GM19468 (cell line): ENCODE measurements around the gene SH3RF1.
A peak's percentile ranks its signal among the peaks of the same experiment; 100 is the strongest.

Experiments
- ATAC-seq: cut with Tn5 transposase; IDR thresholded peaks from one replicate; pipeline ENCODE4 v1.9.1; 2021; ENCODE audit warnings: mild to moderate bottlenecking, moderate library complexity, moderate number of reproducible peaks; ENCODE audit not compliant: unreplicated experiment; ENCODE audit errors: extremely low read depth

SH3RF1 gene

DNA sequence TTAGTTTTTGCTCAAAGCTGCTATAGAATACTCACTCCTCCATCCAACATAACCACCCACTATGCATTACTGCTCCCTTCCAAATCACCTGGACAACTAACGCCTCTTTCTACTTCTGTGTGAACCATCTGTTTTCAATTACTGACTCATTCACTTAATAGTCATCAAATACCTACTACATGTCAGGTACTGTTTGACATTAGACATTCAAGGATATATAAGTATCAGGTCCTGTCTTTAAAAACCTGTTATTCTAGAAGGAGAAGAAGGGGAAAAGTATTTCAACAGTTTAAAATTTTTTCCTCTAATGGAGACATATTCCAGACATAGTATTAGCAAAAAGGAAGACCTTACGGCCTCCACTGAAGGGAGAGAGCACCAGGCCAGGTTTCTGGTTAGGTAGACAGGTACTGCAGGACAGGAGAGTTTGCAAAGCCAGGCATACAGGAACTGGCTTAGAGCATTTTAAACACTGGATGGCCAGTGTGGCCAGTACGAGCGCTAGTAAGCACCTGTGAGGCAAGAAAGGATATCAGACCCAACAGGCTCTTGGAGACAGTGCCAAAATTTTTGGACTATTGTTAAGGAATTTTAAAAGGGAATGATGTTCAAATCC is 39.0 kb downstream of the SH3RF1 start:
- no peak for ATAC-seq

DNA sequence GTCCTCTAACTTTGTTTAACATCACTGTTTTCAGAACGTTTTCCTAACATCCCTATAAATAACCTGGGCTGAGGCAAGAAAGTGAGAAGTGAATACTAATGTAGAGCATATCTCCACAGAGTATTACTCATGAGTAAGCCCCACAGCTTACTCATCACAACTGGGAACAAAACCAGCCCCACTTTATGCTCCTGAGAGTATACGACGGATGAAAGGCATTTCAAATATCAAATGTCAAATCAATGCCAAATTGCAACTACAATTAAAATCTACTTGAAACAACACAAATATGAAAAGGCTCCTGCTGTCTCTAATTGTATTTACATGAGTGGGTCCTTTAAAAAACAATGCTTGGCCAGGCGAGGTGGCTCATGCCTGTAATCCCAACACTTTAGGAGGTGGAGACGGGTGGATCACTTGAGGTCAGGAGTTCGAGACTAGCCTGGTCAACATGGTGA is 41.2 kb downstream of the SH3RF1 start:
- ATAC-seq = no peak

DNA sequence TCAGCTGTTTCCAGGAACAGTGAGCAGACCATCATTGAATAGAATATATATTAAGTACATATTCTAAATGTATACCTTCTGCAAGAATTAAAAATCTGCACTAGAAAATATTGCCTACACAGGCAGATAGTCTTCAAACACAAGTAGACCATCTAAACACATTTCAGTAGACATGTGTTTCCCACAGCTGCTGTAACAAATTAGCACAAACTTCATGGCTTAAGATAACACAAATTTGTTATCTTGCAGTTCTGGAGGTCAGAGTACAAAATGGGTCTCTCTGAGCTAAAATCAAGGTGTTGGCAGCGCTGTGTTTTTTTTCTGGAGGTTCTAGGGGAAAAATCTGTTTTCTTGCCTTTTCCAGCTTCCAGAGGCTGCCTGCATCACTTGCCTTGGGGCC is 42.7 kb downstream of the SH3RF1 start:
- no peak for ATAC-seq

DNA sequence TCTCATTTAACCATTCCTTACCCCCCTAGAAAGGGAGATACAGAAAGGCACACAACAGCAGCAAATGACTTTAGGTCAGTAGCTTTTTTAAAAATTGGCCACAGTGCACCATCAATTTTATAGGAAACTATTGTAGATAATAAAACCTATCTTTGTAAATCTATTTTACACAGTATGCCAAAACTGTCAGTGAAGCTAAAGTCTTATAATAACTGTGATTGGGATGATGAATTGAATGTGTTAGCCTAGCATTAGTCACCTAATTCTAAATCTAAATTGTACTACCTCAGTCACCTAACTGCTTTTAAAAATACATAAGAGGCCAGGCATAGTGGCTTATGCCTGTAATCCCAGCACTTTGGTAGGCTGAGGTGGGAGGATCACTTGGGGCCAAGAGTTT is 44.2 kb downstream of the SH3RF1 start:
- no peak for ATAC-seq

DNA sequence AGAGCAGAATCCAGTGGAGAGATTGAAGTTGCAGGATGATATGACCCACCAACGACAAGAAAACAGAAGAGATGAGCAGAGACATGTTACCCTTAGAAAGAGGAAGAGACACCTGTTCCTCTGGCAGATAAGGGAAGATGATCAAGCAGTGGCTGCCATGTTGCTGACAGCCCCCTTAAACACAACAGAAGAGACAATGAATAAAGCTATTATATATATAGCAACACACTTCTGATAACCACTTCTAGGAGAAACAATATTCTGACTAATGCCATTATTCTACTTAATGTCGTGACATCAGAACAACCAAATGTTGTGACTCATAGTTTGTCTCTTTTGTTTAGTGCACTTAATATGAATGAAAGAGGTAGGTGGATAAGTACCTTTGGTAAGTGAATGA is 44.9 kb downstream of the SH3RF1 start:
- no peak for ATAC-seq

DNA sequence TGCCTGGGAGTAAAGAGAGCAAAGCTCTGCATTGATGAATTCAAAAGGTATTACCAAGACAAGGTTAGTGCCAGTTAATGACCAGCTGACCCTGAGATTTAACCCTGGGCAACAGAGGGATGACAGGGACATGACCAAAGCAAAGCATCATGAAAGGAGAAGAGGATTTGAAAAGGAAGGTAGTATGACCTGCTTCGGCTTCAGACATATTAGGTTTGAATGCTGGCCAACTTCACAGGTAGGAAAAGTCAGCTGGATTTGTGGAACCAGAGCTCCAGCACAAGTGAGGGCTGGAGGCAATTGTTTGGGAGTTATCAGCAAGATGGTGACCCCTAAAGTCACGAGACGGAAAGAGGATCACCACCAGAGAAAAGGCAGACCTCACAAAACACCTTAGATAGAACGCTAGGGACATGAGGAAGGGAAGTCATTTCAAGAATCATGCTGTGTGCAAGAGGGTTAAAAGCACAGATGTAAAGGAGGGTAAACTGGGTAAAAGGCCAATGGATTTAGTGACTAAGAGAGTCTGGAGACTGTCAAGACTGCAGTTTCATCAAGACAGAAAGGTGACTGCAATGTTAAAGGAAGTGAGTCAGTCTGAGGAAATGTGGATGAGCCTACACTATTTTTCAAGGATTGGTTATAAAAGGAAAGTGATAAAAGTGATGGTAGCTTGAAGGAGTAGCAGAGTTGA is 45.6 kb downstream of the SH3RF1 start:
- no peak for ATAC-seq

DNA sequence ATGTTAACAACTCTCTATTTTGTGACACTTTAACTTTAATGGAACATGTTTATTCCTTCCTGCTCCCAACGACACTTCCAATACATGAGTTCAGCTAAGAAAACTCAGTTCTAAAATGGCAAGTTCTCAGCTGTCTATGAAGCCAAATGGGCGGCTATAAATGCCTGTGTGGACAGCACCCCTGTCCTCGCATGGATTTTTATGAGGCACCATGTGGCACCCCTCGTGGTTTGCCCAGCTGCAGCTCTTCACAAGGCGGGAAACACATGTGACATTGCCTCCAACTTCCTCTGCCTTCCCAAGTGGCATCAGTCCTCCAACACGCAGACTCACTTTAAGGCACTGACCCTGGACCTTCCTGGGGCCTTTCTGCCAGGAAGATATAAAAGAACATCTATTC is 48.0 kb downstream of the SH3RF1 start:
- no peak for ATAC-seq

DNA sequence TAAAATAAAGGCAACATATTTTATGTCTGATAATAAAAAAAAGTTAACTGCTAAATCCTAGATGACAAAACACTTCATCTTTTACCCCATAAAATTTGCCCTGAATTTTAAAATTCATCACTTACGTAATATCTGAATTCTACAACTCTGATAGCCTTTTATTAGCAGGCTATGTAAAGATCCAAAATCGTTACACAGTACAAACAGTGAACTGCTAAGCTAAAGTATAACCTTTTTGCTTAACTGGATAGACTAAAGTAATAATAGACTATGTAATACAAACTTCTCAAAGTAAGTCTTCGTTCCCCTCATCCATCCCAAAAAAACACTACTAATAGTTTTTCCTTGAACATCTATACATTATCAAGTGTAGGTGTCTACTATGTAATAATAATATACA is 49.1 kb downstream of the SH3RF1 start:
- ATAC-seq = no peak

DNA sequence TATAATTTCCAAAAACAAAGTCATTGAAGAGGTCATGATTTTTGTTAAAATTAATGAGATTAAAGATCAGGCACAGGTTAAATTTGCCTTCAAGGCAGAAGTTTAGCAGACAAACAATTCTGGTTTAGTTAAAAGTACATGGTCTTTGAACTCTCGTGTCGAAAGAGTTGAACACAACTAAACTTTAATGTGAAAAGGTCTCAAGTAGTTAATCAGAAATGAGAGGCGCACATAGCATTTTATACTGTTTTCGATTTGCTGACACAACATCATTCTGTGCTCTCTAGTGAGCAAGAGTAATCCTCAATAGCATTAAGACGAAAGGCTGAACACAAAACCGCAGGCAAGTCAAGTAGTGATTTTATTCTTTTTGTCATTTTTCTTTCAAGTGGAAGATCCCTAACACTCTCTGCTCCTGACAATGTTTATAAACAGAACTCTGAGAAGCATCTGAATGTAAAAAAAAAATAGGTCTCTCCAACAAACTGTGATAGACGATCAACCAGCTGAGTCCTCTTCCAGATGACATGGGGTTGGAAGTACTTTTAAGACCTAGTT is 49.8 kb downstream of the SH3RF1 start:
- no peak for ATAC-seq

DNA sequence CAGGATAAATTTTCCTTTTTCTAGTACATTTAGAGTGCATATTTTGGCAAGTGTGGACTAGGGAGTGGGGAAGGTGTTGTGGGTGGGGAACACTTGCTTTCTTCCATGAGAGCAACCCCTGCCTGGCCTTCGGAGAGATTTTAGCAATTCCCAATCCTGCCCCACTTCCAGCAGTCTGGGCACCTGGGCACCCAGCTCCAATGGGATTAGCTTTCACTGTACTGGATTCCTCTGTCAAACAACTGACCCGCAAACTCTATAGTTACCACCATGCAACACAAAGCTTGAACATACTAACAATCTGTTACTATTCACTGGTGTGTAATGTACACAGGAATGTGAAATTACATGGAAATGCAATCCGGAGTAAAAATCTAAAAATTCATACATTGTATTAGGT is 50.3 kb downstream of the SH3RF1 start:
- ATAC-seq = no peak

DNA sequence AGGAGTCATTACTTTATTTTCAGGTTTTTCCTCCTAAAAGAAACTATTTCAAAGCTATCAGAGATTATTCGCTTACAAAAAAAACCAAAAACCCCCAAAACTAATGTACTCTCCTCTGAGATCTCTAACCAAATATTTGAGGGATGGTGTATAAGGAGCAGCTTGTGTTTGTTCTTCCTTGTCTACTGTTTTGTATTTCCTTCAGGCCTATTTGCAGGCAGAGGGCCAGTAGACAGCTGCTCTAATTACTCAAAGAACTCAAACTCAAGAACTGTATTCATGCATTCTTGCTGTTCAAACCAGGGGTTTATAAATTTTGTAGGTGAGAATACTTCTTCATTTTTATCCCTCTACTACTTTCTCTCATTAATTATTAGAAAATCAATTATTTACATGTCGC is 51.3 kb downstream of the SH3RF1 start:
- ATAC-seq = no peak

DNA sequence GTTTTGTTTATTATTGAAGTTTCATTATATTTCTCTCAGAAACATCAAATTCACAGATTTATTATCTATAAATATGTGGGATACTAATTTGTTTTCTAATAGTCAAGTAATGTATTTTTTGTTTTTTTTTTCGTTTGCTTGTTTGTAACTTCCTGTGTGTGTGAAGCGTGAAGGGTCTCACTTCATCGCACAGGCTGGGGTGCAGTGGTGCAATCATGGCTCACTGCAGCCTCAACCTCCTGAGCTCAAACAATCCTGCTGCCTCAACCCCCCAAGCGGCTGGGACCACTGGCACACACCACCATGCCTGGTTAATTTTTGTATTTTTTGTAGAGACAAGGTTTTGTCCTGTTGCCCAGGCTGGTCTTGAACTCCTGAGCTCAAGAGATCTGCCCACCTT is 55.1 kb downstream of the SH3RF1 start:
- no peak for ATAC-seq

DNA sequence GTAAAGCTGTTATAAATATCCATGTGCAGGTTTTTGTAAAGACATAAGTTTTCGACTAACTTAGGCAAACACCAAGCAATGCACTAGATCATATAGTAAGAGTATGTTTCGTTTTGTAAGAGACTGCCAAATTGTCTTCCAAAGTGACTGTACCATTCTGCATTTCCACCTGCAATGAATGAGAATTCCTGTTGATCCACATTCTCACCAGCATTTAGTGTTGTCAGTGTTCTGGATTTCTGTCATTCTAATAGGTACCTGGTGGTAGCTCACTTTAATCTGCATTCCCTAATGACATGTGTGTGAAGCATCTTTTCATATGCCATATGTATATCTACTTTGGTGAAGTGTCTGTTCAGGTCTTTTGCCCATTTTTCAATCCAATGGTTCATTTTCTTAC is 57.8 kb downstream of the SH3RF1 start:
- ATAC-seq = no peak

DNA sequence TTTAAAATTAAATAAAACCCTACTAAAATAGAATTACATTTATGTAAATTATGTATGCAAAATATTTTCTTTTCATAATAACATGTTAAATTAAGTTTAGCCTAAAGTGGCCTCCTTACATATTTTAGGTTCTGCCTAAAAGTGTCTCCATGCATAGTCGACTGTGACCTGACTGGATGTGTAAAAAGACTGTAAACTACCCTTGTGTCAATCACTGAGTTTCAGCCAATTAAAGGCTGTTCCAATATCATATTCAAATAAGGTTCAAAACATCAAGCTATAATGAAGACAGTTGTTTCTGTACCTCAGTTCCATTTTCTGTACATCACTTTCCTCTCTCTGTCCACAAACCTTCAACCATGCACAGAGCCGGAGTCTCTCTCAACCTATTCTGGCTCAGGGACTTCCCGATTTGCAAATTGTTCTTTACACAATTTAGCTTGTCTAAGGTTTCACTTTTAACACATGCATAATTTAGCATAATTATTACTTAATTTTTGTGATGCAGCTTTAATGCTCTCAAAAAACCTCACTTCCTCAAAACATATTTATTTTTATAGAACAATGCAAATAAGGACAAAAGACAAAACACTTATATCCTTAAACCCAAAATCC is 60.1 kb downstream of the SH3RF1 start:
- ATAC-seq = peak; percentile 88

DNA sequence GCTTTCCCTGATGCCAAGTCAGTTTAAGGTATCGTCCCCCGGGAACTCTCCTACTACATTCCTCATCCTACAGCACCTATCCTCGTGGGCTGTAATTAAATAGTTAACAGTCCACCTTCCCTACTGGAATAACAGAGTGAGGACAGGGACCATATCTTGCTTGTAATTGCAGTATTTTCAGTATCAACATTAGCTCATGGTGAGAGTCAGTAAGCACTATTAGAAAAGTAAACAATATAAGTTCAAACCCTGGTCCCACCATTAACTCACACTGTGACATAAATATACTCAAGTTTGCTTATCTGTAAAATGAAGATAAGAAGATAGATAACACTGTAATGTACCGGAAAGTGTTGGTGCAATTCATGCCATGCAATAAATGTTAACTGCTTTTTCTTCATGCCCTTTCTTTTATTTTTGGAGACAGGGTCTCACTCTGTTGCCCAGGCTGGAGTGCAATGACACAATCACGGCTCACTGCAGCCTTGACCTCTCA is 61.3 kb downstream of the SH3RF1 start:
- ATAC-seq = no peak

DNA sequence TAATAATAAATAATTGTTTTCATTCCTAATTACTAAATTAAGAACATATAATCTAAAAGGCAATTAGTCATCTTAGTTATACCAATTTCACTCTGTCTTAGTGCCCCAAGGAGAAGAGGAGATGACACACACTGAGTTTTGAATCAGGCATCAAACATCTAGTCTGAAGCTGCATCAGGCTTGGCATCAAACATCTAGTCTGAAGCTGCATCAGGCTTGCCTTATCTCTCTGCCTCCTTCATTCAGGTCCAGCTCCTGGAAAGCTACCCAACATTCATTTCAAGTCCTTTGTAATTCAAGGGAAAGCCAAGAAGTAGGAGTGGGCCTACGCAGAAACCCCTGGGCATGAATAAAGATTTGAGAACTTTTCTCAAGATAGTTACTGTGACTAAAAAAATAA is 62.2 kb downstream of the SH3RF1 start:
- no peak for ATAC-seq

DNA sequence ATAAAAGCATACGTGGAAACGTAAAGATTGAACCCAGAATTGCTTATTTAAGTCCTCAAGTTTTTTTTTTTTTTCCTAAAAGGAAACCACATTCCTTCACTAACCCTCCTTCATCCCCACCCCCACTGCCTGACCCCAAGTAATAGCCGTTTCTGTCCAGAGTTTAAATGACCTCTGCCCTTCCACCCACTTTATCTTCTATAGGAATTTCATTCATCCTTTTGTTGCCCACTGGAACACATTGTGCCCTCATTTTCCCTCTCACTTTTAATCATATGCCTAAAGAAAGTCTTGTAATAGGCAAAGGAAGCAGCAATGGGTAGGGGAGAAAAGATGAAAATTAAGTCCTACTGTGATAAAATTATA is 62.7 kb downstream of the SH3RF1 start:
- ATAC-seq = no peak

DNA sequence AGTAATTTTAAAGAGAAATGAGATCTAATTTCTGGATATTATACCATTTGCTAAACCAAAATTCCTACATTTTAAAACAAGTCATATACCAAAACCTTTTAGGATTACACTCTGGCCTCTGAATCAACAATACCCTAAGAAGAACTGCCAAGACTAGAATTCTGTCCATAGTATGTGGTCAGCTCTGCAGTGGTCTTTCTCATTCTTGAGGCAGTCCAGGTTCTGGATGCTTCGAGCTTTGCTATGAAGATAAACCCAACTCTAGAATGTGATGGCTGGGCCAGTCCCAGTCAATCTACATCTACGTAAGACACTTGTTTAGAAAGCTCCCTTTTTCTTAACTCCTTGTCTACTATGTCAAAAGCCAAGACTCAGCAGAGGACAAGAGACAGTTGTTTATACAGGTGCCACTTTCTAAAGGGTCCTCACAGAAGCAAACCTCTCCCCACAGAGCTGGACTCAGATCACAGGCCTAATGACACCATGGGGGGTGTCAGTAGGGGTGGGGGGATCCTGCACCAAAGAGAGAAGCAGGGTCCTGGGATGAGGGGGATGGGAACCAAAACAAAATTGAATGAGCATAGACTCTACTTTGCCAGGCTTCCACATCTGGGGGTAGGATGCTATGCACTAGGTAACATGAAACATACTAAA is 63.2 kb downstream of the SH3RF1 start:
- ATAC-seq = no peak

DNA sequence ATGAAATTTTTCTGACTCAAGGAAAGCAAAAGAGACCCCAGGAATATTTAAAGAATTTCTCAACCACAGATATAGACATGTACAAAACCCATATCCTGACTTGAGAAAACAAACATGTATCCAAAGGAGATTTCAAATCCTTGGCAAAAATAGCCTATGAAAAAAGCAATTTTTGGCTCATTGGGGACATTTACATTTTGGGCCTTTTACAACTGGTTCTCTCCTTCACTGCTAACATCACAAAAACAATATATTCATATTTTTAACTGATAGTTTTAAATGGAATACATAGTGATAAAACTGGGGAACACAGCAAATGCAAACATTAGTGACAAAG is 65.0 kb downstream of the SH3RF1 start:
- ATAC-seq = no peak

DNA sequence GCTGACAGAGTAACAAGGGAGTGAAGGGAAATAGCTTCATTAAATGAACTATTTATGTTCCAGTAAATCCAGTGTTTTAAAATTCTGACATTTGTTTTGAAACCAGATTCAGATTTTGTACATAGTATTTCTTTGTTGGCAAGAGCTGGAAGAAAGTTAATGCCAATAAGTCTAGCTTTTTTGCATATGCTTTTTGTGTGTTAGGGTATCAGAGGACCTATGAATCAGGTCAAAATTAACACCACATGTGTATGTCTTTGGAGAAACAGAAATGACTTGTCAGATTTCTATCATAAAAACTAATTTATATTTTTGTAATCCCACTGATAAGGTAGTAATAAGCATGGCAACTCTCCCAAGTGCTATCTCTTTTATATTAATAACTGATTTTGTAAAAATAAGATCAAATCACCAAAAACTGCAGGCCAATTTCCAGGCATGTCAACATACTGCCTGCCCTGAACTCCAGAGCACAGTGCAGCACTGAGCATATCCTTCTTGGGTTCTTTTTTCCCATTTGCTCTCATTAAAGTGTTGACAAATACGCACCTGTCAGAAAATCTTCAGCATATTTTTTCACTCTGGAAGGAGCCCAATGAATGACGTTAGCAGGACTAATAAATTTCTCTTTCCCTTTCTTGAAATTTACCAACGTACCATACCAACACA is 65.5 kb downstream of the SH3RF1 start:
- no peak for ATAC-seq
